IPS DF 19.7 (cell line): ENCODE data around the gene ROCK1.

ENCODE experiments used
- DNase-seq: peaks from one replicate; pipeline ENCODE4 v3.0.0-alpha.2; 2013; ENCODE audit warnings: low read depth, low spot score

The ROCK1 gene

GRCh38 chr18:21105936-21106335, 5.7 kb downstream of the ROCK1 start:
- DNase-seq: no peak

DNA sequence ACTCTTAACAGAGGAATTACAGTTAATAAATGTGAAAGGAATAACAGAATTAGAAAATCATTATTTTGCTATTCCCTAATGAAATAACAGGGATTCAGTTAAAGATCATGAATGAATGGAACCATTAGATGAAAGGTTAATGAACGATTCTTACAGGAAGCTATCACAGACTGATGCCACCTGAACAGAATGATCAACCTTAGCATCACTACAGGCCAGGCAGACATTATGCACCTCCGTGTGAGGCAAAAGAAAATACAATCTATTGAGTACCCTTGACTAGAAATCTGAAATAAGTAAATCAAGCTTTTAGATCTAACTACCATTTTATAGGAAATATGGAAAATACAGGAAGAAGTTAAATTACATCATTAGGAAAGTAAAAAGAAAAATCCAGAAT, 10.4 kb downstream of the ROCK1 start:
- DNase-seq: no peak

GRCh38 chr18:21100678-21101077, 10.9 kb downstream of the ROCK1 start:
- no peak for DNase-seq

- DNase-seq: no peak
Observed at GRCh38 chr18:21100146-21100545, 11.5 kb downstream of the ROCK1 start.

GRCh38 chr18:21099442-21099841, 12.2 kb downstream of the ROCK1 start:
- DNase-seq: no peak

- no peak for DNase-seq
Observed at GRCh38 chr18:21096760-21097159, 14.9 kb downstream of the ROCK1 start.

DNA sequence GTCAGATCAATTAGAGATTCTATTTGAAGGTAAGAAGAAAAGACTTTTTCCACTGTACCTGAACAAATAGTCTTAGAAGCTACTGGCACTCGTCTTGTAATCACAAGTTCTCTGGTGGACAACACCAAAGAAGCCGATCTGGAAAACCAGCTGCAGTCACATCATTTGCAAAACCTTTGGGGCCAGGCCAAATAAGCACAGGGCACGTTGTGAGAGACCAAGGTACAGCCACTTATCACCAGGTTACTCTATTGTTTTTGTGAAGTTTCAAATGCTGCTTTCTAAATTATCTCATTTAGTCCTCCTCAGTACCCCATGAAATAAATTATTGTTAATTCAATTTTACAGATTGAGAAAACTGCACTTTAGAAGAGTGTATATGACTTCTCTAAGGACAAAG, 18.5 kb downstream of the ROCK1 start:
- no peak for DNase-seq

- DNase-seq: no peak
Observed at GRCh38 chr18:21090680-21091079, 20.9 kb downstream of the ROCK1 start.

GRCh38 chr18:21085579-21086166, 25.9 kb downstream of the ROCK1 start:
- no peak for DNase-seq

DNA sequence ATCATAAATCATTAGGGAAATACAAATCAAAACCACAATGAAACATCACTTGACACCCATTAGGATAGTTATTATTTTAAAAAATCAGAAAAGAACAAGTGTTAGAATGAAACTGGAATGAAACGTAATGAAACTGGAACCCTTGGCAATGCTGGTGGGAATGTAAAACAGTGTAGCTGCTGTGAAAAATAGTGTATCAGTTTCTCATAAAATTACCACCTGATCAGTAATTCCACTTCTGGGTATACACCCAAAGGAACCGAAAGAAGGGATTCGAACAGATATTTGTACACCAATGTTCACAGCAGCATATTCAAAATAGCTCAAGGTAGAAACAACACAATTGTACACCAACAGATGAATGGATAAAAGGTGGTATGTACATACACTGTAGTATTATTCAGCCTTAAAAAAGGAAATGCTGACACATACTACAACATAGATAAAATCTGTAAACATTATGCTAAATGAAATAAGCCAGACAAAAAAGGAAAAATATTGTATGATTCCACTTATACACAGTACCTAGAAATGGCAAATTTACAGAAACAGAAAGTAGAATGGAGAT, 27.0 kb downstream of the ROCK1 start:
- DNase-seq: no peak

- no peak for DNase-seq
Observed at GRCh38 chr18:21083017-21083416, 28.6 kb downstream of the ROCK1 start.

- no peak for DNase-seq
Observed at GRCh38 chr18:21081426-21081825, 30.2 kb downstream of the ROCK1 start.

- no peak for DNase-seq
Observed at GRCh38 chr18:21080576-21080975, 31.0 kb downstream of the ROCK1 start.

DNA sequence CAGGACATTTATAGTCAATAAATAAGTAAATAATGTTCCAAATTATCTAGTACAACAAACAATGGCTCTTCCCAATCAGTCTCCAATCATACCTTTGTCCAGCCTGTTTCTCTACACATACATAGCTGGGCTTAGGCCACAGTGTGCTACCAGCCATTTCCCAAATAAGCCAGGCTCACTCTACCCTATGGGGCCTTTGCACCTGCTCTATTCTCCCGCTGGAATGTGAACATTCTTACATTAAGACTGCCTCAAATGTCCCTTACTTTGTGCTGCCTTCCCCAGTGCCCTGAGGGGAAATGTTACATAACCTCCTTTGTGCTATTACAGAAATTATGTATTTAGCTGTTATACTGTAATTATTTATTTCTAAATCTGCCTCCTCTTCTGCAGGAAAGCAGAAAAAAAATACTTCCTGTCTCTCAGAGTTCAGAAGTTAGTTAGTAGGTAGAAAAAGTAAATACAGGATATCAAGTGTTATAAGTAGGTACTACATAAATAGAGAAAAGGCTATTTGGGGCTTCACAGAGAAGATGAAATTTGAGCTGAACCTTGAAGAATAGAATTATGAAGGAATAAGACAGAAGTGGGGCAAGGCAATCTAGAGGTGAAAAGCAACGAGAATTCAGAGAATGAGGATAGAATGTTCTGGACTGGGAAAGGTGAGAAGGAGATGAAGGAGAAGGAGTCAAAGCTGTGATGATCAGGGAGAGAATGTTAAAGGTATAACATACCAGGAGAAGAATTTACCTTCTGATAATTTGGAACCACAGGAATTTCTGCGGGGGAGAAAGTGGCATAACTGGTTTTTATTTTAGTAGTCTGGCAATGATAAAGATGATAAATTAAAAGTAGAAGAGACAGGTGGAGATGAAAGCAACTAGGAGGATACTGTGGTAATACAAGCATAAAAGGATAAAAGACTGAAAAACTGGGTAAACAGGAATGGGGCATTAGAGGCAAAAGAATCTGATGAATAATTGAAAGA, 37.0 kb downstream of the ROCK1 start:
- no peak for DNase-seq

- DNase-seq: no peak
Observed at GRCh38 chr18:21073180-21073579, 38.4 kb downstream of the ROCK1 start.

DNA sequence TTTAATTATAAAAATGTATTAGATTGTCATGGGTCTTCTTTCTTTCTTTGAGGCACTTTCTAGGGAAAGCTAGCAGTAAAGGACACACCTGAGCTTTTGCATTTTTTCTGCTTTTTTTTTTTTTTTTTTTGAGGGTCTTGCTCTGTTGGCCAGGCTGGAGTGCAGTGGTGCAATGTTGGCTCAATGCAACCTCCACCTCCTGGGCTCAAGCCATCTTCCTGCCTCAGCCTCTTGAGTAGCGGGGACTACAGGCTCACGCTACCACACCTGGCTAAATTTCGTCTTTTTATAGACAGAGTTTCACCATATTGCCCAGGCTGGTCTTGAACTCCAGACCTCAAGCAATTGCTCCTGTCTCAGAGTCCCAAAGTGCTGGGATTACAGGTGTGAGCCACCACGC, 40.5 kb downstream of the ROCK1 start:
- DNase-seq: no peak

DNA sequence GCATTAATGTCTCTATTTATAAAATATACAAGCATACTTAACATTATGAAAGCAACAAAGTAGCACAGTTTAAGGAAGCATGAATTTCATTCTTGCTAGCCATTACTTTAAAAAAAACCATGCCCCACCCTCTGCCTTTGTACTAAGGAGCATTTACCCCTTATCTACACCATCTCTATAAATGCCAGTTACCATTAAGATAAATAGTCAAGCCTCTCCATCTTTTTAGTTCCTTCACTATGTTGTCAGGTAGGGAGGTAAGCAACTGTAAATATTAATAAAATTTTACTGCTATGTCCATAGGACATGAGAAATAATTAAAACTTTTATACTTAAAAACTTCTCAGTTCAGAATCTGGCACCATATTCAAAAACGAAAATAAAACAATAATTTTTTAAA, 42.1 kb downstream of the ROCK1 start:
- no peak for DNase-seq

- no peak for DNase-seq
Observed at GRCh38 chr18:21064347-21064746, 47.3 kb downstream of the ROCK1 start.

DNA sequence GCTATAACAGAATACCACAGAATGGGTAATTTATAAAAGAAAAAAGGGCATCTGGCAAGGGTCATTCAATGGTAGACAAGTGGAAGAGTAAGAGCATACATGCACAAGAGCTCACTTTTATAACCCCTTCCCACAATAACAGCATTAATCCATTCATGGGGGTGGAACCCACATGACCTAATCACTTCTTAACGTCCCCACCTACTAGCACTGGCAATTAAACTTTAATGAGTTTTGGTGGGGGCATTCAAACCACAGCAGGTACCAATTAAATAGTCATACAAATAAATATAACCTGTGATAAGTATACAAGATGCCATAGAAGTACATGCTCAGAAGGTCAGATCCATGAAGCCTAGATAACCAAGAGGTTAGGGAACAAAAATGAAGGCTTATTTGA, 48.6 kb downstream of the ROCK1 start:
- DNase-seq: no peak

- no peak for DNase-seq
Observed at GRCh38 chr18:21057112-21057511, 54.5 kb downstream of the ROCK1 start.

DNA sequence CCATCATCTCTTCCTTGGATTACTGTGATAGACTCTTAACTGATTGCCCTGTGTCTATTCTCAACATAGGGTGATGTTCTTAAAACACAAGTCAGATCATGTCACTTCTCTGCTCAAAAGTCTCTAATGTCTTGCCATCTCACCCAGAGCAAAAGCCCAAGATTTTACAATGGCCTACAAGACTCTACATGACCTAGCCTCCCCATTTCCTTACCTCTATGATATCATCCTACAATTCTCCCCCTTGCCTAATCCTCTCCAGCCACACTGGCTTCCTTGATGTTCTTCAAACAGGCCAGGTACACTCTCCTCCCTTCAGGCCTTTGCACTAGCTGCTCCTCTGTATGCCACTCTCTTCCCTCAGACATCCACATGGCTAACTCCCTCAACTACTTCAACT, 55.1 kb downstream of the ROCK1 start:
- DNase-seq: no peak

DNA sequence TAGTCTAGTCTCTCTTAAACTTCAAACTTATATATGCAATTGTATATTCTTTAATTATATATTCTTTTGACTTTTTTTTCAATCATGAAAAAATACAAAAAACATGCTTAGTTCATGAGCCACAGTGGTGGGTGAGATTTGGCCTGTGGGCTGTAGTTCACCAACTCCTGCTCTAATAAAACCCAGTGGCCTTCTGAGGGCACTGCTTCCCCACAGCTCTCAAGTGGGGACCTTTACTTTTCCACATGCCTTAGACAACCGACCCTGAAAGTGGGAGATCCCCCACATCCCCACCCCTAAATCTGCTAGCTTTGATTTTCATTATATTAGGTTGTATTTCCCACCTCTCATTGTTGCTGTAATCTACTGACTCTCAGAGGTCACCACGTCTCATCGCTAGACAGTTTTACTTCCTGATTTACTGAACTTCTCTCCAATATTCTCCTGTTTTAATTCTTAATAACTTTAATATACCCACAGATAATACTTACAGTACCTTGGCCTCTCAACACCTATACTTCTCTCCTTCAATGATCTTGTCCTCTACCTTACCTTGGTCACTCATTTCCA, 57.3 kb downstream of the ROCK1 start:
- DNase-seq: no peak
